ENCODE results near the gene NUB1.

DNA sequence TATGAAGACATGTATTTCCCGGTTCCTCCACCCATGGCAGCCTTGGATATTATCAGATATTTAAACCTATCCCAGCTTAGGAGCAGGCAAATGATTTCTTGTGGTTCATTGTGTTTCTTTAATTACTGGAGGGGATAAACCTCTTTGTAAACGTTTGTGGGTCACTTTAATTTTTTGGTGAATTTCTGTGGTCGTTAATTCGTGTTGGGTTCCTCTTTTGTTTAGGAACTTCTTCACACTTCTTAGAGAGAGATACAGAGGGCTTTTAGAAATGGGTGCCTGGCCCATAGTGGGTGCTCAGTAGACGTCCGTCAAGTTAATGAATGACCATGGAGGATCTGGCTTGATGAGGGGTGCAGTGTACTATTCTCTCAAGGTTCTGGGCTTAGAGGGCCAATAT, 27.2 kb upstream of the NUB1 start:
- TF ChIP-seq, protein P1, sequence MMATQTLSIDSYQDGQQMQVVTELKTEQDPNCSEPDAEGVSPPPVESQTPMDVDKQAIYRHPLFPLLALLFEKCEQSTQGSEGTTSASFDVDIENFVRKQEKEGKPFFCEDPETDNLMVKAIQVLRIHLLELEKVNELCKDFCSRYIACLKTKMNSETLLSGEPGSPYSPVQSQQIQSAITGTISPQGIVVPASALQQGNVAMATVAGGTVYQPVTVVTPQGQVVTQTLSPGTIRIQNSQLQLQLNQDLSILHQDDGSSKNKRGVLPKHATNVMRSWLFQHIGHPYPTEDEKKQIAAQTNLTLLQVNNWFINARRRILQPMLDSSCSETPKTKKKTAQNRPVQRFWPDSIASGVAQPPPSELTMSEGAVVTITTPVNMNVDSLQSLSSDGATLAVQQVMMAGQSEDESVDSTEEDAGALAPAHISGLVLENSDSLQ (IDR thresholded peaks at IDR 0.05) = no peak
- TF ChIP-seq L3MBTL2 (conservative IDR thresholded peaks at IDR 0.05) = no peak
- TF ChIP-seq SP1 (IDR thresholded peaks at IDR 0.05) = no peak
- no peak for TF ChIP-seq FOXM1 (IDR thresholded peaks at IDR 0.05; ENCODE audit: borderline replicate concordance)
- TF ChIP-seq TARDBP (IDR thresholded peaks at IDR 0.05) = no peak
- TF ChIP-seq NFRKB (IDR thresholded peaks at IDR 0.05) = no peak
- TF ChIP-seq FOXA1 (IDR thresholded peaks at IDR 0.05) = no peak
- TF ChIP-seq BHLHE40 (IDR thresholded peaks at IDR 0.05; ENCODE audit: borderline replicate concordance) = no peak
- no peak for TF ChIP-seq ARNT (IDR thresholded peaks at IDR 0.05)
- TF ChIP-seq CTBP1 (IDR thresholded peaks at IDR 0.05; ENCODE audit: borderline replicate concordance) = no peak

All from HEK293T (cell line).